HepG2 (cell line): ENCODE data around the gene PSMD1. TPM values are rescaled to one million over a fixed set of nuclear protein-coding genes. Genes with fewer than 3 reads are reported as not detected.

ENCODE experiments used
- ATAC-seq: fragments of 200-7000 bp; cut with Tn5 transposase; 3 replicates; pipeline ENCODE4 v1.9.1; 2020; ENCODE audit warnings: mild to moderate bottlenecking, moderate library complexity
- BruUV-seq: library from RNA; stranded (reverse); fragments of 400-500 nt; replicated peaks from 2 replicates; lab custom pipeline; 2021; lab: Mats Ljungman, UMichigan
- CTCF ChIA-PET: fragments of 300-600 bp; formaldehyde crosslinking; extraction: SDS; loops from one replicate; lab custom pipeline; 2021; ENCODE audit warnings: low total read pairs, inconsistent platforms, low intra/inter-chr PET ratio; lab: Yijun Ruan, JAX
- POLR2A ChIA-PET: fragments of 350-600 bp; sonication (Branson Sonifier 250); formaldehyde crosslinking; loops from one replicate; lab custom pipeline; 2020; ENCODE audit warnings: antibody characterized with exemption, inconsistent platforms; lab: Yijun Ruan, JAX
- DNase-seq: peaks from one replicate; pipeline ENCODE4 v3.0.0-alpha.2; 2015; ENCODE audit warnings: low spot score
- FAIRE-seq: peaks from 3 replicates; lab custom pipeline; 2011; peaks lifted over from hg19 to GRCh38; lab: Jason Lieb, UNC
- H2AFZ ChIP-seq: one replicate; pipeline ENCODE4 v1.6.1; 2011; ENCODE audit warnings: low read length, inconsistent platforms
- H3K27ac ChIP-seq: fragments of 300-600 bp; 3 replicates; pipeline ENCODE4 v1.8.0; 2011; ENCODE audit warnings: mixed run types, mild to moderate bottlenecking, mixed read lengths, low read length, inconsistent platforms; ENCODE audit not compliant: insufficient read depth; ENCODE audit errors: extremely low read length
- H3K27me3 ChIP-seq, 2 experiments: fragments of 200-600 bp in 1 of 2; 2 replicates in 1 of 2; 3 replicates in 1 of 2; pipeline versions ENCODE4 v1.6.0 to v1.8.0; 2011; ENCODE audit warnings: low read length in 2 of 2, mild to moderate bottlenecking in 2 of 2, moderate library complexity in 2 of 2, inconsistent platforms in 1 of 2; ENCODE audit not compliant: insufficient read depth in 2 of 2, control insufficient read depth in 1 of 2
- H3K36me3 ChIP-seq, 2 experiments: fragments of 200-600 bp in 1 of 2; replicated peaks in 1 of 2; 2 replicates in 1 of 2; 3 replicates in 1 of 2; pipeline versions ENCODE4 v1.5.1 to v1.8.0; 2011; ENCODE audit warnings: low read length in 2 of 2, inconsistent platforms in 1 of 2; ENCODE audit not compliant: insufficient read depth in 2 of 2, control insufficient read depth in 1 of 2
- H3K4me1 ChIP-seq: 2 replicates; pipeline ENCODE4 v1.5.1; 2012; ENCODE audit warnings: low read length, inconsistent platforms; ENCODE audit not compliant: insufficient read depth
- H3K4me2 ChIP-seq: 2 replicates; pipeline ENCODE4 v1.6.0; 2011; ENCODE audit warnings: low read depth, low read length, inconsistent platforms
- H3K4me3 ChIP-seq, 3 experiments: fragments of 200-600 bp in 1 of 3; sonication (generic), shearing (Covaris generic) in 1 of 3; replicated peaks in 1 of 3; 2 replicates each; pipeline ENCODE4 v1.5.1; 2011 to 2016; ENCODE audit warnings: low read length in 3 of 3, inconsistent platforms in 2 of 3, low read depth in 2 of 3, mild to moderate bottlenecking in 2 of 3, control low read depth in 1 of 3, mixed read lengths in 1 of 3; ENCODE audit not compliant: insufficient read depth in 1 of 3
- H3K79me2 ChIP-seq: one replicate; pipeline ENCODE4 v1.6.1; 2011; ENCODE audit warnings: low read length, inconsistent platforms; ENCODE audit not compliant: insufficient read depth
- H3K9ac ChIP-seq: 2 replicates; pipeline ENCODE4 v1.6.0; 2011; ENCODE audit warnings: mild to moderate bottlenecking, low read depth, low read length, inconsistent platforms; ENCODE audit not compliant: insufficient read depth
- H3K9me3 ChIP-seq: 2 replicates; pipeline ENCODE4 v1.5.1; 2012; ENCODE audit warnings: mild to moderate bottlenecking, low read length
- H4K20me1 ChIP-seq: 2 replicates; pipeline ENCODE4 v1.6.0; 2011; ENCODE audit warnings: inconsistent platforms, mild to moderate bottlenecking, low read length, moderate library complexity; ENCODE audit not compliant: insufficient read depth
- HNRNPUL1 ChIP-seq: fragments of 200-400 bp; formaldehyde crosslinking; IDR thresholded peaks from 2 replicates; pipeline ENCODE4 v1.6.1; 2017; ENCODE audit warnings: low read depth, mild to moderate bottlenecking, low read length, moderate library complexity
- KDM1A ChIP-seq: IDR thresholded peaks from 2 replicates; pipeline ENCODE4 v1.6.1; 2016; ENCODE audit warnings: missing compliant biosample characterization
- KDM4B ChIP-seq: sonication (generic); formaldehyde crosslinking; IDR thresholded peaks from 2 replicates; pipeline ENCODE4 v1.4.0; 2020; ENCODE audit warnings: missing genetic modification reagents
- RFX5 ChIP-seq: IDR thresholded peaks from 2 replicates; pipeline ENCODE4 v1.6.1; 2011; ENCODE audit warnings: low read depth, low read length, improper control_type of control experiment
- SIN3A ChIP-seq: IDR thresholded peaks from 2 replicates; pipeline ENCODE4 v1.6.1; 2011; ENCODE audit warnings: low read depth, mild to moderate bottlenecking, control low read depth, low read length, borderline replicate concordance
- SMAD9 ChIP-seq: sonication (generic); formaldehyde crosslinking; IDR thresholded peaks from 2 replicates; pipeline ENCODE4 v1.5.1; 2020; ENCODE audit warnings: mild to moderate bottlenecking, missing genetic modification reagents
- SNRNP70 ChIP-seq: fragments of 200-400 bp; formaldehyde crosslinking; IDR thresholded peaks from 2 replicates; pipeline ENCODE4 v1.6.1; 2017; ENCODE audit warnings: mild to moderate bottlenecking, low read depth, low read length, moderate library complexity
- TP53 ChIP-seq: sonication (generic); formaldehyde crosslinking; conservative IDR thresholded peaks from 2 replicates; pipeline ENCODE4 v1.4.0; 2020; ENCODE audit warnings: missing genetic modification reagents
- ZNF749 ChIP-seq: sonication (generic); formaldehyde crosslinking; IDR thresholded peaks from 2 replicates; pipeline ENCODE4 v1.8.0; 2022; ENCODE audit warnings: mild to moderate bottlenecking, missing genetic modification reagents, moderate library complexity, borderline replicate concordance
- WGBS: methylation state at CpG from one replicate; pipeline ENCODE4 v1.1.6; 2017; ENCODE audit warnings: low lambda C conversion rate; 5-methylcytosine and 5-hydroxymethylcytosine counted together
- in situ Hi-C: cut with HindIII; loops from 2 replicates; pipeline ENCODE4 v1.10.0; 2017; ENCODE audit warnings: low pct_unique_long_range_greater_than_20kb; ENCODE audit not compliant: extremely low pct_ligation_motif_present
- intact Hi-C: fragments of 100-400 bp; cut with micrococcal nuclease; formaldehyde crosslinking; loops from one replicate; pipeline ENCODE4 v1.10.0; 2022; ENCODE audit not compliant: unreplicated experiment
- polyA plus RNA-seq, 8 experiments: library from polyadenylated mRNA; depleted of rRNA in 3 of 8; stranded (reverse) in 7 of 8; unstranded in 1 of 8; fragments of >200 nt; fragmentation: Illumina TruSeq in 4 of 8; extraction: Trizol in 4 of 8; gene quantifications; 2 replicates each; pipeline versions ENCODE4 v1.2.1 to v1.2.3, GENCODE V29; 2011 to 2016; ENCODE audit warnings: low read depth in 4 of 8, missing spikeins in 1 of 8, mixed read lengths in 1 of 8; ENCODE audit not compliant: insufficient read depth in 1 of 8
- total RNA-seq, 5 experiments: library from RNA; depleted of rRNA; stranded (reverse); fragments of >200 nt; fragmentation: Illumina TruSeq; extraction: Trizol; gene quantifications; 2 replicates each; pipeline ENCODE4 v1.2.3, GENCODE V29; 2016; ENCODE audit warnings: low read depth in 1 of 5
- TF ChIP-seq, protein P1 (sequence below): sonication (generic); formaldehyde crosslinking; IDR thresholded peaks from 2 replicates; pipeline ENCODE4 v1.5.0; 2020; ENCODE audit warnings: mild to moderate bottlenecking, missing genetic modification reagents
- TF ChIP-seq, protein P2 (sequence below): sonication (generic); formaldehyde crosslinking; IDR thresholded peaks from 2 replicates; pipeline ENCODE4 v1.8.0; 2022; ENCODE audit warnings: missing genetic modification reagents, mild to moderate bottlenecking, inconsistent platforms, borderline replicate concordance
- TF ChIP-seq, protein P3 (sequence below): sonication (generic); formaldehyde crosslinking; IDR thresholded peaks from 2 replicates; pipeline ENCODE4 v1.4.0; 2020; ENCODE audit warnings: missing genetic modification reagents, mild to moderate bottlenecking, borderline replicate concordance

PSMD1 gene
- total and polyA plus RNA-seq, 2 of the 13 experiments (the other 11 are each of a cell fraction or from before 2014, with no cell fraction given), result 136 to 191 TPM

DNA sequence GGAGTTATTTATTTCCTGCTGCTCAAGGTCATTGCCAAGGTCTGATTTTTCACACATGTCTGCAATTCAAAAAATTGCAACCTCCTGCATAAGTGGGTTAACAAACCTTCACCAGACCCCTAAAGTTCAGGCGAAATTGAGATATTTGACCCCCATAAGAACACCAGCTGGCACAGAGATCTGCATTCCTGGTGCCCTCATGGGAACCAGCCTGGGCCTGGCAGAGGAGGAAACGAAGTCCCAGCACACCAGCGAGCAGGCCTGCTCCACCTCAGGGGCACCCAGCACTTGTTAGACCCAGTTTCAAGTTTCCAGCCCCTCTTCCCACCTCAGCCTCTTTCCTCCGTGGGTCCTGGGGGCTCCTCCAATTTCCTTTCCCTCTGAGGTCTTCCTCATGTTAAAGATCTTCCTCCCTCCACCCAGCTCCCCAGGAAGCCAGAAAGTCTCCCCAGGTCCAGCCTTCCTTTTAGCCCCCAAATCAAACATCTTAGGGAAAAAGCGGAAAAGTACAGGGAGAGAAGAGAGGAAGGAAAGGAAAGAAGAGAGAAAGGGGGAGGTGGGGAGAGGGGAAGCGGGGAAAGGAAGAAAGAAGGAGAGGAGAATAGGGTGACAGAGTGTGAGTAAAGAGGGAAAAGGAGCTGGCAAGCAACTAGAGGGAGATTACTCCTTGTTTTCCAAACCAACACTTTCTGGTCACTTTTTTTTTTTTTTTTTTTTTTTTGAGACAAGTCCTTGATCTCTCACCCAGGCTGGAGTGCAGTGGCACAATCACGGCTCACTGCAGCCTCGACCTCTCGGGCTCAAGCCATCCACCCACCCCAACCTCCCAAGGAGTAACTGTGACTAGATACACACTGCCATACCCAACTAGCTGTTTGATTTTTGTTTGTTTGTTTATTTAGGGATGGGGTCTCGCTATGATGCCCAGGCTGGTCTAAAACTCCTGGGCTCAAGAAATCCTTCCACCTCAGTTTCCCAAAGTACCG is 23.2 kb upstream of the PSMD1 start (continued):
- TF ChIP-seq TP53 (CRISPR knock-in tag) (no peak), SIN3A (no peak), KDM1A (CRISPR knock-in tag) (no peak), SNRNP70 (no peak), ZNF749 (CRISPR knock-in tag) (no peak), SMAD9 (CRISPR knock-in tag) (no peak), RFX5 (no peak)
- TF ChIP-seq, protein P1, sequence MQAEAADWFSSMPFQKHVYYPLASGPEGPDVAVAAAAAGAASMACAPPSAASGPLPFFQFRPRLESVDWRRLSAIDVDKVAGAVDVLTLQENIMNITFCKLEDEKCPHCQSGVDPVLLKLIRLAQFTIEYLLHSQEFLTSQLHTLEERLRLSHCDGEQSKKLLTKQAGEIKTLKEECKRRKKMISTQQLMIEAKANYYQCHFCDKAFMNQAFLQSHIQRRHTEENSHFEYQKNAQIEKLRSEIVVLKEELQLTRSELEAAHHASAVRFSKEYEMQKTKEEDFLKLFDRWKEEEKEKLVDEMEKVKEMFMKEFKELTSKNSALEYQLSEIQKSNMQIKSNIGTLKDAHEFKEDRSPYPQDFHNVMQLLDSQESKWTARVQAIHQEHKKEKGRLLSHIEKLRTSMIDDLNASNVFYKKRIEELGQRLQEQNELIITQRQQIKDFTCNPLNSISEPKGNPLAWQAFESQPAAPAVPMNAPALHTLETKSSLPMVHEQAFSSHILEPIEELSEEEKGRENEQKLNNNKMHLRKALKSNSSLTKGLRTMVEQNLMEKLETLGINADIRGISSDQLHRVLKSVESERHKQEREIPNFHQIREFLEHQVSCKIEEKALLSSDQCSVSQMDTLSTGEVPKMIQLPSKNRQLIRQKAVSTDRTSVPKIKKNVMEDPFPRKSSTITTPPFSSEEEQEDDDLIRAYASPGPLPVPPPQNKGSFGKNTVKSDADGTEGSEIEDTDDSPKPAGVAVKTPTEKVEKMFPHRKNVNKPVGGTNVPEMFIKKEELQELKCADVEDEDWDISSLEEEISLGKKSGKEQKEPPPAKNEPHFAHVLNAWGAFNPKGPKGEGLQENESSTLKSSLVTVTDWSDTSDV (CRISPR knock-in tag), result no peak

DNA sequence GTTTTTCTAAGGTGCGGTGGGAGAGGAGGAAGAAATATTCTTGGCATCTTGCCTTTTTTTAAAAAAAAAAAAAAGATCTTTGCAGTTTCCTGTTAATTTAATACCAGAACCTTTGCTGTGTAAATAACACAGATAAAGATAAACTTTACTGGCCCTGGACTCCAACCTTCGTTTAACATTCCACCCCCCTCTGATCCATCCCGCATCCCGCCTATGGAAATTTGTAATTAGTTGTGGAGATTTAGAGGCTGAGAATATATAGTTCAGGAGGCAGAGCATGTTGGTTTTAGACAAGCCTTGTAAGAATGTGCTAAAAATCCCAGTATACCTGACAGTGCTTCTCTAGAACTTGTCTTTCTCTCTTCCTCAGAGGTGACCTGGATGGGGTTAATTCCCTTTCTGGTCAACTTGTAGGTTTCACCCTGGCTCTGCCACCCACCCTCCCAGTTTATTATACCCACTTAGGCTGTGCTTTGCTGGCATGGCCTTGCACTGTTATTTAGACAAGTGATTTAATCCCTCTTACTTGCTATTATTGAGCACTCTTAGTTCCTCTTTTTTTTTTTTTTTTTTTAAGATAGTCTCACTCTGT is 22.3 kb upstream of the PSMD1 start:
- peak overlapping the region; percentile 14; the same call in 1 of the 2 replicates for H3K9ac ChIP-seq
- H2AFZ ChIP-seq, result no peak overlapping the region
- FAIRE-seq (peak; percentile 68), DNase-seq (peak; percentile 75), ATAC-seq (peak; percentile 45)
- peaks cover 4% of the 10 kb centered on the region; the same call in 1 of the 2 replicates for H4K20me1 ChIP-seq
- POLR2A ChIA-PET, result interaction anchor here (5.1 kb wide), 1 partner anchor 17 kb away, joined by 66 read pairs; no protein-coding TSS in a partner anchor
- no peaks in the 10 kb centered on the region for H3K9me3 ChIP-seq
- peaks cover 26% of the 10 kb centered on the region for H3K79me2 ChIP-seq
- intact Hi-C loops (loop anchor here (1.0 to 2.0 kb wide), 2 partner anchors 16 to 18 kb away; no protein-coding TSS in a partner anchor), in situ Hi-C loops (no loop called here)
- WGBS, result 0% methylated on average over 4 of the region's 4 CpGs
- H3K4me2 ChIP-seq, result peak overlapping the region; percentile 70
- peak overlapping the region in 2 of 3 experiments; percentile 2 to 24; a peak in 2 of 6 replicates for H3K4me3 ChIP-seq
- H3K27me3 ChIP-seq, result no peaks in the 10 kb centered on the region; a peak in 1 of 5 replicates
- CTCF ChIA-PET, result no interaction called here
- H3K4me1 ChIP-seq, result peaks cover 71% of the 10 kb centered on the region
- H3K36me3 ChIP-seq, result no peaks in the 10 kb centered on the region
- H3K27ac ChIP-seq, result peak overlapping the region; percentile 89
- no TSS peak for BruUV-seq
- no peak for TF ChIP-seq KDM4B (CRISPR knock-in tag)
- no peak for TF ChIP-seq HNRNPUL1
- TF ChIP-seq, protein P2, sequence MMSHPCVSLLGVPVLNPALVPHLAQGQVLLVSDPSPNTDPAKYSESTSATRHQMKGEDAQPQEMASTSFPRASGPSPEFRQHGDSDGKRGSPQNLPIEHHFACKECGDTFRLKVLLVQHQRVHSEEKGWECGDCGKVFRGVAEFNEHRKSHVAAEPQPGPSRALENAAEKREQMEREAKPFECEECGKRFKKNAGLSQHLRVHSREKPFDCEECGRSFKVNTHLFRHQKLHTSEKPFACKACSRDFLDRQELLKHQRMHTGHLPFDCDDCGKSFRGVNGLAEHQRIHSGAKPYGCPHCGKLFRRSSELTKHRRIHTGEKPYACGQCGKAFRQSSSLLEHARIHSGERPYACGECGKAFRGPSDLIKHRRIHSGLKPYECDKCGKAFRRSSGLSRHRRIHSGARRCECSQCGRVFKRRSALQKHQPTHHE (CRISPR knock-in tag), result no peak
- TF ChIP-seq, protein P3, sequence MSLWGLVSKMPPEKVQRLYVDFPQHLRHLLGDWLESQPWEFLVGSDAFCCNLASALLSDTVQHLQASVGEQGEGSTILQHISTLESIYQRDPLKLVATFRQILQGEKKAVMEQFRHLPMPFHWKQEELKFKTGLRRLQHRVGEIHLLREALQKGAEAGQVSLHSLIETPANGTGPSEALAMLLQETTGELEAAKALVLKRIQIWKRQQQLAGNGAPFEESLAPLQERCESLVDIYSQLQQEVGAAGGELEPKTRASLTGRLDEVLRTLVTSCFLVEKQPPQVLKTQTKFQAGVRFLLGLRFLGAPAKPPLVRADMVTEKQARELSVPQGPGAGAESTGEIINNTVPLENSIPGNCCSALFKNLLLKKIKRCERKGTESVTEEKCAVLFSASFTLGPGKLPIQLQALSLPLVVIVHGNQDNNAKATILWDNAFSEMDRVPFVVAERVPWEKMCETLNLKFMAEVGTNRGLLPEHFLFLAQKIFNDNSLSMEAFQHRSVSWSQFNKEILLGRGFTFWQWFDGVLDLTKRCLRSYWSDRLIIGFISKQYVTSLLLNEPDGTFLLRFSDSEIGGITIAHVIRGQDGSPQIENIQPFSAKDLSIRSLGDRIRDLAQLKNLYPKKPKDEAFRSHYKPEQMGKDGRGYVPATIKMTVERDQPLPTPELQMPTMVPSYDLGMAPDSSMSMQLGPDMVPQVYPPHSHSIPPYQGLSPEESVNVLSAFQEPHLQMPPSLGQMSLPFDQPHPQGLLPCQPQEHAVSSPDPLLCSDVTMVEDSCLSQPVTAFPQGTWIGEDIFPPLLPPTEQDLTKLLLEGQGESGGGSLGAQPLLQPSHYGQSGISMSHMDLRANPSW (CRISPR knock-in tag), result no peak
